ENCODE measurements around the gene SLC25A25. TPM values are rescaled to one million over a fixed set of nuclear protein-coding genes. Genes with fewer than 3 reads are reported as not detected.

SLC25A25 gene
- total and polyA plus RNA-seq, 9 of the 15 experiments (the other 6 are each of a cell fraction or from before 2014, with no cell fraction given) = 0.07 to 35.9 (median 23.2) TPM

DNA sequence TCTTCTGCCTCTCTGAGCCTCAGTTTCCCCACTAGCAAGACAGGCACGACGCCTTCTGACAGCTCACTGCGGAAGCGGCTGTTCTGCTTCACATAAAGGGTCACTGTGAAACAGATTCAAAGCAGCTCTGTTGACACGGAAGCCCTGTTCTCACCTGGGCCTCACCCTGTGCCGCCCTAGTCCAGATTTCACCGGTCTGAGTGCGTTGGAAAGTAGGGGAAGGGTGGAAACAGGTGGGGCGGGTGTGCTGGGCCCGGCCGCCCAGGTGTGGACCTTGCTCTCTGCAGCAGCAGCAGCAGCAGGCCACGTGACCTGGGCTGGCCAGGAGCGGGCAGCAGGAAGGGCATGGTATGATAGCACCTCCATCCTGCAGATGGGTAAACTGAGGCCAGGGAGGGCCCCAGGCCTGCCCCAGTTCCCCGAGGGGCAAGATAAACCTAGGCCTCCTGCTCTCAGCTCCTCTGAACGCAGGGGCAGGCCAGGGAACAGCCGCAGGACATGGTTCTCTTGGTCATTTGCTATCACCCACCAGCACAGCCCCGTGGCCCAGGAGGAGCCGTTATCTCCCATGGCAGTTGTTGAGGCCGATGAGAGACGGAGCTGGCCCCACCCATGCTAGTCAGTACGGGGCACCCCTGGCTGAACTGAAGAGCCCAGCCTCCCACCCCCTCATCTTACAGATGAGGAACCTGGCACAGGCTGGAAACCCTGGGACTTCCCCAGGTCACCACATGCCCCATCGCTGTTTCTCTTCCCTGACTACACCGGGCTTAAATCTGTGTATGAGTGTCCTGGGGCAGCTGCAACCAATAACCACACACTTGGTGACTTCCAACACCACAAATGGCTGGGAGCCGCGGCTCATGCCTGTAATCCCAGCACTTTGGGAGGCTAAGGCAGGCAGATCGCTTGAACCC is 47.4 kb downstream of the SLC25A25 start (continued):
- TF ChIP-seq ZNF77 (CRISPR knock-in tag; IDR thresholded peaks at IDR 0.05) (no peak), HNRNPK (IDR thresholded peaks at IDR 0.05; ENCODE audit: low read depth, low read length, poor library complexity, severe bottlenecking) (no peak), ZNF589 (CRISPR knock-in tag; IDR thresholded peaks at IDR 0.05; ENCODE audit: low read depth) (0 out of 2 replicates have a peak, but pooled peaks have one; percentile 43), ZBTB17 (CRISPR knock-in tag; IDR thresholded peaks at IDR 0.05) (0 out of 2 replicates have a peak, but pooled peaks have one; percentile 15), SPI1 (IDR thresholded peaks at IDR 0.05; ENCODE audit: borderline replicate concordance, low read depth, low read length) (peak; percentile 42; the same call in 1 of the 2 replicates), GABPA (tag; conservative IDR thresholded peaks at IDR 0.05; ENCODE audit: low read depth) (no peak), RFX1 (IDR thresholded peaks at IDR 0.05) (no peak), ZNF384 (IDR thresholded peaks at IDR 0.05; ENCODE audit: low read depth, low read length) (no peak), FOS (IDR thresholded peaks at IDR 0.05; ENCODE audit: extremely low read depth, insufficient read length) (no peak), ZNF274 (IDR thresholded peaks at IDR 0.05; ENCODE audit: borderline replicate concordance, low read depth, low read length) (no peak), ZNF431 (CRISPR knock-in tag; IDR thresholded peaks at IDR 0.05) (0 out of 2 replicates have a peak, but pooled peaks have one; percentile 49), NR2F6 (CRISPR knock-in tag; IDR thresholded peaks at IDR 0.05) (no peak), PRDM10 (IDR thresholded peaks at IDR 0.05; ENCODE audit: partially characterized antibody) (peak; percentile 62), ZNF280B (CRISPR knock-in tag; IDR thresholded peaks at IDR 0.05) (no peak), KLF16 (IDR thresholded peaks at IDR 0.05) (peak; percentile 93), RFX5 (IDR thresholded peaks at IDR 0.05; ENCODE audit: low read depth, low read length) (no peak), ZNF354B (CRISPR knock-in tag; IDR thresholded peaks at IDR 0.05) (no peak), LARP7 (IDR thresholded peaks at IDR 0.05) (no peak)
- TF ChIP-seq, protein P1, sequence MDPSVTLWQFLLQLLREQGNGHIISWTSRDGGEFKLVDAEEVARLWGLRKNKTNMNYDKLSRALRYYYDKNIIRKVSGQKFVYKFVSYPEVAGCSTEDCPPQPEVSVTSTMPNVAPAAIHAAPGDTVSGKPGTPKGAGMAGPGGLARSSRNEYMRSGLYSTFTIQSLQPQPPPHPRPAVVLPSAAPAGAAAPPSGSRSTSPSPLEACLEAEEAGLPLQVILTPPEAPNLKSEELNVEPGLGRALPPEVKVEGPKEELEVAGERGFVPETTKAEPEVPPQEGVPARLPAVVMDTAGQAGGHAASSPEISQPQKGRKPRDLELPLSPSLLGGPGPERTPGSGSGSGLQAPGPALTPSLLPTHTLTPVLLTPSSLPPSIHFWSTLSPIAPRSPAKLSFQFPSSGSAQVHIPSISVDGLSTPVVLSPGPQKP (CRISPR knock-in tag; IDR thresholded peaks at IDR 0.05) = no peak
- TF ChIP-seq, protein P2, sequence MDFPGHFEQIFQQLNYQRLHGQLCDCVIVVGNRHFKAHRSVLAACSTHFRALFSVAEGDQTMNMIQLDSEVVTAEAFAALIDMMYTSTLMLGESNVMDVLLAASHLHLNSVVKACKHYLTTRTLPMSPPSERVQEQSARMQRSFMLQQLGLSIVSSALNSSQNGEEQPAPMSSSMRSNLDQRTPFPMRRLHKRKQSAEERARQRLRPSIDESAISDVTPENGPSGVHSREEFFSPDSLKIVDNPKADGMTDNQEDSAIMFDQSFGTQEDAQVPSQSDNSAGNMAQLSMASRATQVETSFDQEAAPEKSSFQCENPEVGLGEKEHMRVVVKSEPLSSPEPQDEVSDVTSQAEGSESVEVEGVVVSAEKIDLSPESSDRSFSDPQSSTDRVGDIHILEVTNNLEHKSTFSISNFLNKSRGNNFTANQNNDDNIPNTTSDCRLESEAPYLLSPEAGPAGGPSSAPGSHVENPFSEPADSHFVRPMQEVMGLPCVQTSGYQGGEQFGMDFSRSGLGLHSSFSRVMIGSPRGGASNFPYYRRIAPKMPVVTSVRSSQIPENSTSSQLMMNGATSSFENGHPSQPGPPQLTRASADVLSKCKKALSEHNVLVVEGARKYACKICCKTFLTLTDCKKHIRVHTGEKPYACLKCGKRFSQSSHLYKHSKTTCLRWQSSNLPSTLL (IDR thresholded peaks at IDR 0.05) = no peak
